Upper lobe of left lung (tissue), 4 donors: Measurements from ENCODE around the gene NUP155.

Experiments used
- CTCF ChIP-seq, 6 experiments: fragments of 450-650 bp in 4 of 6; fragments of 200-600 bp in 2 of 6; sonication (generic) in 2 of 6; IDR thresholded peaks; one replicate each; pipeline ENCODE4 v1.5.1; 2016 to 2019; ENCODE audit warnings: antibody characterized with exemption in 6 of 6
- POLR2A ChIP-seq, 4 donors: fragments of 450-650 bp; IDR thresholded peaks; one replicate each; pipeline ENCODE4 v1.5.1; 2016 to 2017; ENCODE audit warnings: antibody characterized with exemption in 4 of 4, mild to moderate bottlenecking in 2 of 4
- POLR2AphosphoS5 ChIP-seq, 2 donors: sonication (generic); formaldehyde crosslinking; IDR thresholded peaks; one replicate each; pipeline ENCODE4 v1.5.1; 2017; ENCODE audit warnings: antibody characterized with exemption in 2 of 2

GRCh38 chr5:37396352-37396751 is 25.4 kb upstream of the NUP155 start:
- TF ChIP-seq CTCF (IDR thresholded peaks at IDR 0.05) (no peak), POLR2A (IDR thresholded peaks at IDR 0.05) (no peak), POLR2AphosphoS5 (IDR thresholded peaks at IDR 0.05) (no peak)
